Myometrial cell (primary cell): ENCODE data around the gene C14orf180. TPM values are rescaled to one million over a fixed set of nuclear protein-coding genes. Genes with fewer than 3 reads are reported as not detected.

Source experiments
- total RNA-seq: library from RNA; depleted of rRNA; stranded (reverse); fragments of >200 nt; gene quantifications from 2 replicates; pipeline ENCODE4 v1.2.3, GENCODE V29; 2015

The C14orf180 gene
- total RNA-seq = not detected in 2 replicates

DNA sequence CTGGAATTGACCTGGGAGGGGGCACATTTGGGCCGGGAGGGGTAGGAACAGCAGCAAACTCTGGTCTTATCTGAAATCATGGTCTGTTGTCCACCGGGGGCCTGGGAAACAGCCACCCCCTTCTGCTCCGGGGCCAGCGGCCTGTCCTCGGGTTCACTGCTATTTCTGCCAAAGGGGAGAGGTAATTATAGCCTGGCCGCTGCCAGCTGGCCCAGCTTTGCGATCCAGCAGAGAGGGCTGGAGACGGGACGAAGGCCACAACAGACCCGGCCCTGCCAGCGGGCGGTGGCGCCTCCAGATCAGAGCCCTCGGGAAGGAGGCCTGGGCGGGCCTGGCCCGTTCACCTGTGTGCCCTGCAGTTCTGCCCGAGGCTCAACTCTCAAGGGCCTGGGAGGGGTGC is at the start of gene C14orf180:
C14orf180 (plus strand) TSS at position 258 of the 400 bp plus-strand sequence. CDS start 6,667 bp downstream, outside the sequence.

DNA sequence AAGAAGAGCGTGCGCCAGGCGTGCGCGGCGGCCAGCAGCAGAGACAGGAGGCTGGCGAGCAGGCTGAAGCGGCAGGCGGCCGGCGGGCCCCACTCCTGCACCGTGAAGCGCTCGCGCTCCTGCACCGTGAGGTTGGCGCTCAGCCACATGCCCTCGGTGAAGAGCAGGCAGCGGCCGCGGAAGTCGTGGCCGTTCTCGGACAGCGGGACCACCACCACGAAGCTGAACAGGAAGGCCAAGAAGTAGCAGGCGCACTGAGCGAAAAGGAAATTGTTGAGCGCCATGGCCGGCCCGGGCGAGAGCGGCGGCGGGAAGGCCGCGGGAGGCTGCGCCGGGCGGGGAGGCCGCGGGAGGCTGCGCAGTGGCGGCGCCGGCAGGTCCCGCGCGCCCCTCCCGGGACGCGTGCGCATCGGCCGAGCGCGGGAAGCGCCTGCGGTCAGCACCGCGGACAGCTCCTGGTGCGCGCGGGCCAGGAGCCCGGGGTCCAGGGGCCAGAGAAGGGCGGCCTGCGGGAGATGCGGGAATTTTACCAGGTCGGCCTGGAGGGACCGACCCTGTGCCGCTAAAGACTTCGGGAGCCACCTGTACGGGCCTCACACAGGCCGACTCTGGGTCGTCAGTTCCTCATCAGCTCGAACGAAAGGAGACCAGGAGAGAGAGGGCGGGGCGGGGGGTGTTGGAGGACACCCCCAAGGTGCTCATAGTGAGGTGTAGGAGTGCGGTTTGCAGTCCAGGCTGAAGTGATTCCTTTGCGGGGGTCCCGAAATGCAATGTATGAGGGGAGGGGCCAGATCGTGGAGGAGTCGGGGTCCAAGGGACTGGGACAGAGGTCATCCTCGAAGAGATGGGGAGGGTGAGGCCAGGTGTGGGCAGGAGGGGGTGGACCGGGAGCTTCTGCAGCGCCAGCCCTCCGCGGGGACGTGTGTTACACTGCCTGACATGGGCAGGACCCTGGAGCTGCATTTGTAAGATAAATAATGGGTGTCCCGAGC is 25.2 kb downstream of the C14orf180 start, which contains the start of gene TMEM179:
TMEM179 (minus strand) TSS at position 315 of the 992 bp plus-strand sequence; CDS start at position 284, 31 bp downstream.

Other genes with a start within 250 kb of the C14orf180 start
- gene TMEM179, start 25.0 kb downstream of the C14orf180 start, total RNA-seq = 0.35 TPM in 1 of 2 replicates, not detected in the other
- gene INF2, start 109.9 kb downstream of the C14orf180 start, total RNA-seq = 50.9 and 69.5 TPM in 2 replicates
- gene ADSS1, start 144.5 kb downstream of the C14orf180 start, total RNA-seq = 0.35 and 0.58 TPM in 2 replicates
- gene SIVA1, start 173.4 kb downstream of the C14orf180 start, total RNA-seq = 145 and 384 TPM in 2 replicates
- 160 and 169 TPM in 2 replicates for gene AKT1, start 216.0 kb downstream of the C14orf180 start, total RNA-seq
- gene ZBTB42, start 221.3 kb downstream of the C14orf180 start, total RNA-seq = 1.6 and 2.3 TPM in 2 replicates